HG02840 (cell line): ENCODE data around the gene GDI1.

Experiments used
- ATAC-seq: cut with Tn5 transposase; IDR thresholded peaks from one replicate; pipeline ENCODE4 v1.9.1; 2021; ENCODE audit warnings: mild to moderate bottlenecking, moderate library complexity, moderate number of reproducible peaks; ENCODE audit not compliant: unreplicated experiment, low FRiP score

Gene GDI1

DNA sequence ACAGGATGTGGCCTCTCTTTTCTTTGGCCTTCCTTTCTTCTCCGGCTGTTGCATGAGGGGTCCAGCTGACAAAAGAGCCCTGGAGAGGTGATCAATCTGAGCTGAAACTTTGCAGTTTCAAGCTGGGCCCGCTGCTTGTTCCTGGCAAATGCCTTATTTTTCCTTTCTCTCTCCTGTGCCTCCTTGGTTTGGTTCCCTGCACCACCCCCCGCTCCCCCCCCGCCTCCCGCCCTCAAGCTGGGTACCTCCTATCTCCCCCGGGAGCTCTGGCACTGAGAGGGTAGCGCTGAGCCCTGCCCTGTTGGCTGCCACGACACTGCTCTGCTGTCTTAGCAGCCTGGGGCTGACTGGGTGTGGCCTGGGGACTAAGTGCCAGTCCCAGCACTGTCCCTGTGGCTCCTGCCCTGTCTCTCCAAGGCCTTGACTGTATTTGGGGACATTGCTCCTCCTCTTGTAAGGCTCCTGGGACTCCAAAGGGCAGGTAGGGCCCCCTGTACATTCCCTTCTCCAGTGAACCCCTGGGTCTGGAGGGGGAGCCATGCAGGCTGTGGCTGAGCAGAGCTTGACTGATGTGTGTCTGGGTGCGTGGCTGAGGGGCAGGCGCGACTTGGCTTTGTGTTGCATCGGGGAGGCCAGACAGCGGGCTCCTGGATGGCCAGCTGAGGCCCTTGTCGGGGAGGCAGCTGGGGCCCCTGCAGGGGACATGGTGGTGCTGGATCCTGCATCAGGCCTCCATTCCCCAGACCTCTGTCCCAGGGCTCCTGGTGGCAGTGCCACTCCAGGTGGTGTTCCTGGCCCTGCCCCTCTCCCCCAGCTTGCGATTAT, 22.2 kb downstream of the GDI1 start:
- ATAC-seq, result no peak

DNA sequence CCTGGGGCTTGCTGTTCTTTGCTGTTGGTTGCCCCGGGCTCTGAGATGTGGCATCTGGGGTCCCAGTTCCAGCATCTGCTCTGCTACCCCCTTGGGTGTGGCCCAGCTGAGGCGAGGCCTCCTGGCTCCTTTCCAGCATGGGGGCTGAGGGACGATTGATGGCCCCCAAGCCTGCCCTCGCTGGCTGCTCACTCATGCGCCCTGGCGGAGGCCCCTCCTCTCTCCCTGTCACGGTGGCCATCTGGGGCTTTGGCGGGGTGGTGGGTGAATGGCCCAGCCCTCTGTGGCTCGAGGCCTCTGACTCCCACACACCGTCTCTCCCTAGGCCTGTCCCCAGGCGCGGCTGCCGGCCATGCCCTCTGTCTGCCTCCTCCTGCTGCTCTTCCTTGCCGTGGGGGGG, 22.9 kb downstream of the GDI1 start:
- ATAC-seq, result no peak

DNA sequence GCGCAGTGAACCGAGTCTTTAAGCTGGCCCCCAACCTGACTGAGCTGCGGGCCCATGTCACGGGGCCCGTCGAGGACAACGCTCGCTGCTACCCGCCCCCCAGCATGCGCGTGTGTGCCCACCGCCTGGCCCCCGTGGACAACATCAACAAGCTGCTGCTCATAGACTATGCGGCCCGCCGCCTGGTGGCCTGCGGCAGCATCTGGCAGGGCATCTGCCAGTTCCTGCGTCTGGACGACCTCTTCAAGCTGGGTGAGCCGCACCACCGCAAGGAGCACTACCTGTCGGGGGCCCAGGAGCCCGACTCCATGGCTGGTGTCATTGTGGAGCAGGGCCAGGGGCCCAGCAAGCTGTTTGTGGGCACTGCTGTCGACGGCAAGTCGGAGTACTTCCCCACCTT, 23.4 kb downstream of the GDI1 start:
- no peak for ATAC-seq

DNA sequence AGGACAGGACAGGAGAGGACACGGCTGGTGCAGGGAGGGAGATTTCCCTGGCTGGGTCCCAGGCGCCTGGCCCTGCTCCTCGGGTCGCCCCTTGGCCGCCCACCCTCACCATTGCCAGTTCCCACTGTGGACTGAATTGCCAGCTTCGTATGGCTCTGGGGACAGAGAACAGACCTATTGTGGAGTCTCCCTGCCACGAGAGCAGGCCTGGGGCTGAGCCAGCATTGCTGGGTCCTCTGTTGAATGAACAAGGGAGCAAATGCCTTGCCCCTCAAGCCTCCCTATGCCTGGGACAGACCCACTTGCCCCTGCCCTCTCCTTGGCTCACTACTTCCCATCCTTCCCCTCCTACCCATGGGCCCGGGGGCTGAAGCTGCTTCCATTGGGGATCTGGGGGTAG, 25.4 kb downstream of the GDI1 start:
- ATAC-seq, result no peak

DNA sequence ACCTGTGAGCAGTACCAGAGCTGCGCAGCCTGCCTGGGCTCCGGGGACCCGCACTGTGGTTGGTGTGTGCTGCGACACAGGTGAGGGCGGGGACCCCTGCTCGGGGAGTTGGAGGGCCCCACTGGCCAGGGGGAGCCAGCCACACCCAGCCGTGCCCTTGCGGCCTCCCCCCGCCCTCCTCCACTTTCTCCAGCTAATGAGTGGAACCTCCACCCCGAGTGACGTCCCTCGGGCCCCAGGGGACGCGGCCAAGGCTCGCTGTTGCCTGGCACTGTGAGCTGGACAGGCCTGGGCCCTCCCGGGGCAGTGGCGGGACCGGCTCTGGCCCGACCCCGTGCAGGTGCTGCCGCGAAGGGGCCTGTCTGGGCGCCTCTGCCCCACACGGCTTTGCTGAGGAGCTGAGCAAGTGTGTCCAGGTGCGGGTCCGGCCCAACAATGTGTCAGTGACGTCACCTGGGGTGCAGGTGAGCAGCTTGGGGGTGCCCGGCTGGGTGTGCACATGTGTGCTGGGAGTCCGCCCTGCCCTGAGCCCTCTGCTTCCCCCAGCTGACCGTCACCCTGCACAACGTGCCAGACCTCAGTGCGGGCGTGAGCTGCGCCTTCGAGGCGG, 26.8 kb downstream of the GDI1 start:
- ATAC-seq, result no peak

DNA sequence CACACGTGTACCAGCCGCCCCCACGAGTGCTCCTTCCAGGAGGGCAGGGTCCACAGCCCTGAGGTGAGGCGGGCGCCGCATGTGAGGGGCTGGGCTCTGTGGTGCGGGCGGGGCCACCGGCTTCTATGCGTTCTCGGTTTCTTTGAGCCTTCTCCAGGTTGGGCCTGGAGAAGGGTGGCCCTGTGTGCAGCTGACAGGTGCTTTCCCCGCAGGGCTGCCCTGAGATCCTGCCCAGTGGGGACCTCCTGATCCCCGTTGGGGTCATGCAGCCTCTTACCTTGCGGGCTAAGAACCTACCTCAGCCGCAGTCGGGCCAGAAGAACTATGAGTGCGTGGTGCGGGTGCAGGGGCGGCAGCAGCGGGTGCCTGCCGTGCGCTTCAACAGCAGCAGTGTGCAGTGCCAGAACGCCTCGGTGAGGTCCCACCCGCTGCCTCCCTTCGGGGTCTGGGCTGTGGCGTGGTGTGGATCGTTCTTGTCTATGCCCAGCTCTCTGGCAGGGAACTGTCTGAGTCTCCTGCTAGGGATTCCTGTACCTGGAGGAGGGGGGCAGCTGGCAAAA, 27.9 kb downstream of the GDI1 start:
- ATAC-seq, result no peak

DNA sequence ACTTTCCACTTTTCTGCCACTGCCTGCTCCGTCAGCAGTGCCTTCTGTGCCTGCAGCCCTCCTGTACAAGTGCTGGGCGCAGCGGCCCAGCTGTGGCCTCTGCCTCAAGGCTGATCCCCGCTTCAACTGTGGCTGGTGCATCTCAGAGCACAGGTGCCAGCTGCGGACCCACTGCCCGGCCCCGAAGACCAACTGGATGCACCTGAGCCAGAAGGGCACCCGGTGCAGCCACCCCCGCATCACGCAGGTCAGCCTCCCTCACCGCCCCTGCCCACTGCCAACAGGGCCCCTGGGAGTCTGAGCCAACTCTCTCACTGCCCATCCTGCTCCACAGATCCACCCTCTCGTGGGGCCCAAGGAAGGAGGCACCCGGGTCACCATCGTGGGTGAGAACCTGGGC, 28.6 kb downstream of the GDI1 start:
- ATAC-seq, result no peak

DNA sequence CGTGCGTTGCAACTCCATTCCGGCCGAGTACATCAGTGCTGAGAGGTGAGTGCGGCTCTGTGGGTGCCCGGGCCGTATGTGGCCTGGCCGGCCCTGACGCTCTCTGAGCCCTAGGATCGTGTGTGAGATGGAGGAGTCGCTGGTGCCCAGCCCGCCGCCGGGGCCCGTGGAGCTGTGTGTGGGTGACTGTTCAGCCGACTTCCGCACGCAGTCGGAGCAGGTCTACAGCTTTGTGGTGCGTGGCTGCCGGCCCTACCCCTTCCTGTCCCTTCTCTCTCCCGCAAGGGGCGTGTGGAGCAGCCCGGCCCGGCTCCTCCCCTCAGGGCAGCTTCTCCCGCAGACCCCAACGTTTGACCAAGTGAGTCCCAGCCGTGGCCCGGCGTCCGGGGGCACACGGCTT, 29.1 kb downstream of the GDI1 start:
- no peak for ATAC-seq

DNA sequence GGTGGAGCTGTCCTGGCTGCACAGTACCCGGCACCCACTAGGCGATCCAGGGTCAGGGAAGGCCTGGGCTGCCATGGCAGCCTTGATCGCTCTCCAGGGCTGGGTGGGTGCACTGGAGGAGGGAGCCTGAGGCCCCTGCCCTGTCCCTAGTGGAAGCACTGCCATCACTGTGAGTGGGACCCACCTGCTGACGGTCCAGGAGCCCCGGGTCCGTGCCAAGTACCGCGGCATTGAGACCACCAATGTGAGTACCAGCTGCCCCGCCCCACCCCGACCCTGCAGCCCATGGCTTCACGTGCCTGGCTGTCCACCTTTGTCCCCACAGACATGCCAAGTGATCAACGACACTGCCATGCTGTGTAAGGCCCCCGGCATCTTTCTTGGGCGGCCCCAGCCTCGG, 30.0 kb downstream of the GDI1 start:
- no peak for ATAC-seq

DNA sequence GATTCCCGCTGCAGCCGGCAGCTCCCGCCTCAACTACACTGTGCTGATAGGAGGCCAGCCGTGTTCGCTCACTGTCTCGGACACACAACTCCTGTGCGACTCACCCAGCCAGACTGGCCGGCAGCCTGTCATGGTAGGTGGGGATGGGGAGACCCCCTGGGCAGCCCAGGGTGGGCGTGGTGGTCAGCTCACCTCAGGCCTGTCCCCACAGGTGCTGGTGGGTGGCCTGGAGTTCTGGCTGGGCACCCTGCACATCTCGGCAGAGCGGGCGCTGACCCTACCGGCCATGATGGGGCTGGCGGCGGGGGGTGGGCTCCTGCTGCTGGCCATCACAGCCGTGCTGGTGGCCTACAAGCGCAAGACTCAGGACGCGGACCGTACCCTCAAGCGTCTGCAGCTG, 30.6 kb downstream of the GDI1 start:
- ATAC-seq, result no peak

DNA sequence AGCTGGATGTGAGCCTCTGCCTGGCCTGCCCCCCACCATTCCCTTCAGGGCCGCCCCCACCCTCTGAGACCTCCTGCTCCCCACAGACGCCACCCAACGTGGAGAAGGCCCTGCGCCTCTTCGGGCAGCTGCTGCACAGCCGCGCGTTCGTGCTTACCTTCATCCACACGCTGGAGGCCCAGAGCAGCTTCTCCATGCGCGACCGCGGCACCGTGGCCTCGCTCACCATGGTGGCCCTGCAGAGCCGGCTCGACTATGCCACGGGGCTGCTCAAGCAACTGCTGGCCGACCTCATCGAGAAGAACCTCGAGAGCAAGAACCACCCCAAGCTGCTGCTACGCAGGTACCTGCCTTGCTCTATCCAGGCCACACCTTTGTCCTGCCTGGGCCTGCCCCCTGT, 31.3 kb downstream of the GDI1 start:
- no peak for ATAC-seq

DNA sequence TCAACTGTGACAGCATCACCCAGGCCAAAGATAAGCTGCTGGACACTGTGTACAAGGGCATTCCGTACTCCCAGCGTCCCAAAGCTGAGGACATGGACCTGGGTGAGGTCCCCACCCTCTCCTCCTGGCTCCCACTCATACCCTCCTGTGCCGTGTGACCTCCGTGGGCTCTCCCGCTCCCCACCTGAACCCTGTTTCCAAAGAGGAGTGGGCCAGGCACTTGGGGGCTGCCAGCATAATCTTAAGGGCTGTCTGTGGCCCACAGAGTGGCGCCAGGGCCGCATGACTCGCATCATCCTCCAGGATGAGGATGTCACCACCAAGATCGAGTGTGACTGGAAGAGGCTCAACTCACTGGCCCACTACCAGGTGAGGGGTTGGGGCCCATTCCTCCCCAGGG, 32.2 kb downstream of the GDI1 start:
- ATAC-seq, result no peak

DNA sequence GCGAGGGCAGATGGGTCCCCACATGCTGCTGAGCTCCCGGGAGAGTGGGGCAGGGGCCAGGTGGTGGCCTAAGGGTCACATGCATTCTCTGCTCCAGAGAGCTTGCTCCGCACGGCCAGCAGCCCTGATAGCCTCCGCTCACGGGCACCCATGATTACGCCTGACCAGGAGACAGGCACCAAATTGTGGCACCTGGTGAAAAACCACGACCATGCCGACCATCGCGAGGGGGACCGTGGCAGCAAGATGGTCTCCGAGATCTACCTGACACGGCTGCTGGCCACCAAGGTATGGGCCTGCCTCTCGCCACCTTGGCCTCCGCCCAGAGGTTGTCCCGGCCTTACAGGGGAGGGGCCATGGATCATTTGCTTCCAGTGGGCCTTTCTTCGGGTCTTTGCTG, 32.9 kb downstream of the GDI1 start:
- ATAC-seq, result no peak

DNA sequence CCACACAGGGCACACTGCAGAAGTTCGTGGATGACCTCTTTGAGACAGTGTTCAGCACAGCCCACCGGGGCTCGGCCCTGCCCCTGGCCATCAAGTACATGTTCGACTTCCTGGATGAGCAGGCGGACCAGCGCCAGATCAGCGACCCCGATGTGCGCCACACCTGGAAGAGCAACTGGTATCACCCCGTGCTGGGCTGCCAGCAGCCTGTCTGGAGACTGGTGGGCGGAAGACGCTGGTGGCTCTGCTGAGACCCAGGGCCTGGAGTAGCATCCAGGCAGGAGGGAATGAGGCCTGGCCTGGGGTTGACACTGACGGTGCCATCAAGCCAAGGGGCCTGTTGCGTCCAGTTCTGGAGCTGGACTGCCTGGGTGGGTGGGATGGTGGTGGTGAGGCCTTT, 33.5 kb downstream of the GDI1 start:
- ATAC-seq, result no peak

DNA sequence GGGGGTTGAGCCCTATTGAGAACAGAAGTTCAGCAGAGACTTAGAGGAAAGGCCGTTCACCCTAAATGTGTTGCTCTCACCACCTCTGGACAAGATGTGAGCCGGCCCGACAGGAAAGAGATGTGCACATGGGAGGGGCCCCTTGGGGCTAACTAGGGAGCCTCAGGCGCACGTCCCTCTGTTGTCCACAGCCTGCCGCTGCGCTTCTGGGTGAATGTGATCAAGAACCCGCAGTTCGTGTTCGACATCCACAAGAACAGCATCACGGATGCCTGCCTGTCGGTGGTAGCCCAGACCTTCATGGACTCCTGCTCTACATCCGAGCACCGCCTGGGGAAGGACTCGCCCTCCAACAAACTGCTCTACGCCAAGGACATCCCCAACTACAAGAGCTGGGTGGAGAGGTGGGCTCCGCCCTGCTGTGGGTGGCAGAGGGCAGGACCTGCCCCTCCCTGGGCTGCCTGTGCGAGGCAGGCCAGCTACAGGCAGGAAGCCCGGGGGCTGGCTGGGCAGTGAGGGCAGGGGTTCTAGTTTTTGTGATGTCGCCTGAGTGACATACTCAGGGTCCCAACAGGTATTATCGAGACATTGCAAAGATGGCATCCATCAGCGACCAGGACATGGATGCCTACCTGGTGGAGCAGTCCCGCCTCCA, 34.1 kb downstream of the GDI1 start:
- no peak for ATAC-seq

DNA sequence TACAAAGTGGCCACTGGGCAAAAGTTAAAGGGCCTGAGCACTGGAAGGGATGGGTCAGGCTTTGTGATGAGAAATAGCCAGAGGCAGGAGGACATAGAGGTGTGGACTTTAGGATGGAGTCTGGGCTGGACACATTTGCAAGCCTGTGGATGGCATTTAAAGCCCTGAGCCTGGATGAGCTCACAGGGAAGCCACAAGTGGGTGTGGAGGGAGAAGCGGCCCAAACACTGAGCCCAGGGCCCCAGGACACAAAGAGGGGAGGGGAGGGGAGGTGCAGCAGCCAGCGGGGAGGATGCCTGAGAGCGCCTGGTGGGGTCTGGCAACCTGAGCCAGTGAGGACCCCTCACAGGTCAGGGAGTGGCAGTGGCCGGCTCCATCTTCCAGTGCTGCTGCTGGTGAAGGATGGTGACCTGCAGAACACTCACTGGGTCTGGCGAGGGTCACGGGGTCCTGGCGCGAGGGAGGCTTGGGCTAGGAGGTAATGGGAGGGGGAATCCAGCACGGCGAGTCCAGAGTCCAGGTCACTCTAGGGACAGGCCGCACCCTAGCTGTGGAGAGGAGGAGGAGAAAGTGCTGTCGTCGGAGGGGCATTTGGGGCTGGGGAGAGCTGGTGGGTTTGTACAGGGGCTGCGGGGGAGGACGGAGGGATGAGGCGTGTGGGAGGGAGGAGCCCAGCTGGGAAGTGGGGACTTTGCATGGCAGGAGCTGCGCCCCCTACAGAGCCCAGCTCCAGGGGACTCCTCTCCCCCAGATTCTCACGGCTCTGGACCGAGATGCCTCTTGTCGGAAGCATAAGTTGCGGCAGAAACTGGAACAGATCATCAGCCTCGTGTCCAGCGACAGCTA, 35.1 kb downstream of the GDI1 start:
- ATAC-seq, result no peak

DNA sequence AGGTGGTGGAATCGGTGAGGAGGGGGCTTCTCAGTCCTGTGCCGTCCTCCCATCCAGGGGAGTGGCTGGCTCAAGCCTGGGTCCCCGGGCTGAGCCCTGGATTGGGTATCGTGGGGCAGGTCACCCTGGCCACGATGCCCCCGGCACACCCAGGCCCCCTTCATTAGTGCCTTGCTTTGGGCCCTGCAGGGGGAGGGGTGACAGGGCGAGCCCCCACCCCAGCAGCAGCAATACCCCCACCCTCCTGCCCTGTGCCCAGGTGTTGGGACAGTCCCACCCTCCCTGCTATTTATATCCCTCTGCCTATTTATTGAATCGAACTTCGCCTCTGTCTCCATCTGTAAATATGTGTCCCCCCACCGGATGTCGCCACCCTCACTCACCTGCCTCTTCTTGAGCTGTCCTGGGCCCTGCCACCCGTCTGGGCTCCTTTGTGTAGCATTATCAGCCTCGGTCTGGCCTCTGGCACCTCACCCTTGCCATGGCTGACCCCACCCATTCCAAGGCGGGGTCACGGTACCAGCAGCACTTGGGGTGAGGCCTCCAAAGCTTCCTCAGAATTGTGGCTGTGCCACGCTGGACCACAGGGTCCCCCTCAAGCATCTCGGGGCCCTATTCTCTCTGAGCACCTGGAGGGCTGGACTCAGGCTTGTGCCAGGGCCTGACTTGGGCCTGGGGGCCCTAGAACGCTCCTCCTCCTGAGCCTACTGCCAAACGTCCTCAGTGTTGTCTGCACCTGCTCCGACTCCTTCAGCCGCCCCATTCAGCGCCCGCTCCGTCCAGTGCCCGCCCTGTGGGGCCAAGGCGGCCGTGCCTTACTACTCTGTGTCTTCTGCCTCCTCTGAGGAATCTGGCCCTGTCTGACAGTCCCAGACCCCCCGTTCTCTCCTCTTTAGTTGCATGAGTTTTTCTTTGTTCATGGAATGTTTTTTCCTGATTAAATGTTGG, 36.0 kb downstream of the GDI1 start:
- ATAC-seq, result no peak

DNA sequence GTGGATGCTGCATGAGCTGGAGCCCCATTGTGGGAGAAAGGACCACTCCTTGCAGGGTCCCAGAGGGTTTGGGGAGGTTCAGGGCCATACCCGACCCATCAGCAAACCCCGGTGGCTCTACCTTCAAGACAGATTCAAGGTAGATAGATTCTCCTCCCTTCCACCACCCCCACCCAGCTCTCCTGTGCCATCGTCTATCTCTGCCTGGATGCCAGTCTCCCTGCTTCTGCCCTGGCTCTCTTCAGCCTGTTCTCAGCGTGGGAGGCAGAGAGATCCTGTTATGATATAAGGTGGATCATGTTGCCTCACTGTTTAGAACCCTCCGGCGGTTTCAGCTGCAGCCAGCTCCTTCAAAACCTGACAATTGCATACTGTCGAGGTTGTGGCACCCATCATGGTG, 36.7 kb downstream of the GDI1 start:
- ATAC-seq, result no peak

DNA sequence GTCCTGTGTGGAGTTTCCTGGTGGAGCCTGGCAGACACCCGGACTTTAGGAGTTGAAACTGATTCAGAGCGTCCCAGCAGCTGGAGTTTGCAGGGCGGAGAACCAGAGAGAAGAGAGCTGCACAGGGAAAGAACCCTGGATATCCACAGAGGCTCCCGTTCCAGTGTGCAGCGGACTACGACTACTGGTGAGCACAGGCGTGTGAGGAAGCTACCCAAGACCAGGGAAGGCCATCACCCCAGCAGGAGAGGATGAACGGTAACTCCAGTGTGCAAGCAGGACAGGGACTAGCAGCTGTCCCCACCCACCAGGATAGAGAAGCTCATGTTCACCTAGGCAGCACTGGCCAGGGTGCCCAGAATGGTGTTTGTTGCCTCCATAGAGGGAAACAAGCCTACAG, 39.9 kb downstream of the GDI1 start:
- ATAC-seq, result no peak
